ENCODE data around the gene TDRKH. TPM values are rescaled to one million over a fixed set of nuclear protein-coding genes. Genes with fewer than 3 reads are reported as not detected.
"Not testable (repeated sequence)": the region's sequence is repeated elsewhere in the genome, so short reads cannot be mapped to it uniquely, and the experiment has no call there.

The TDRKH gene
- total RNA-seq, 4 donors from 2014 or later, result 4.0 to 8.7 (median 6.1) TPM

DNA sequence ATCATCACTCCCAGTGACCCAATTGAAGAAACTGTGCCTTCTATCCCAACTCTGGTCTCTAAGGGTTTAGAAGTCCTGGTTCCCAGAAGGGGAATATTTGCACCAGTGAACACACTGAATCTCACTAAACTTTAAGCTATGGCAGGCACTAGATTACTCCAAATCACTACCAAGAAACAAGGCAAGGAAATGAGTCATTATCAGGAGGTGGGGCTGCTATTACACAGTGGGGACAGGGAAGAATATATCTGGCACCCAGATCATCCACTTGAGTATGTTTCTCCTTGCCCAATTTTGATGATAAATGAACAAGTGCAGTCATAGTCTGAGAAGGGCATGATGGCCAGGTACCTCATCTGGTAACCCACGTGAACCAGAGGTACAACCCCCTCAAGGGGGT lies 34.0 kb downstream of the TDRKH start:
- TF ChIP-seq POLR2AphosphoS5 (IDR thresholded peaks at IDR 0.05), result no peak

DNA sequence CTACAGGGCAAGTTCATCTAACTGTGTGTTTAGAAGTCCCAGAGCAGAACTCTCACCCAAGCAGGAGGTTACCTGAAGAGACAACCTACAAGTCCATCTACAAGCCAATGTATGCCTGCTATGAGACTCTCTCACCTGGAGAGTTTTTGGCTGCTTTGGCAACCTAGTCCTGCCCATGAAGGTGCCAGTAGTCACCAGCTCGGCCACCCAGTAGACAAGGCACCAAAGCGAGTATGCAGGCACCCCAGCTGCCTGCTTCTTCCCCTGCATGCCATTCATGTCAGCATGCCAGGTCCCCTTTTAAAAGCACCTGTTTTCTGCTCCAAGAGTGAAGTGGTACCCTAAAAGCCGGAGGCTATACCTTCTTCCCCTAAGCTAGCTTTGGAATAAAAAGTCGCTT lies 48.8 kb downstream of the TDRKH start:
- Histone ChIP-seq H3K27me3 (no peaks in the 10 kb centered on the region), H3K27ac (replicated peaks in 1 of 4) (no peak overlapping the region), H3K4me1 (no peaks in the 10 kb centered on the region), H3K4me3 (no peak overlapping the region), H3K9me3 (no peaks in the 10 kb centered on the region), H3K36me3 (no peaks in the 10 kb centered on the region)
- TF ChIP-seq POLR2A (IDR thresholded peaks at IDR 0.05; ENCODE audit: low read depth) (no peak), EP300 (IDR thresholded peaks at IDR 0.05) (no peak), POLR2AphosphoS5 (IDR thresholded peaks at IDR 0.05) (no peak)
- TF ChIP-seq, protein P1, sequence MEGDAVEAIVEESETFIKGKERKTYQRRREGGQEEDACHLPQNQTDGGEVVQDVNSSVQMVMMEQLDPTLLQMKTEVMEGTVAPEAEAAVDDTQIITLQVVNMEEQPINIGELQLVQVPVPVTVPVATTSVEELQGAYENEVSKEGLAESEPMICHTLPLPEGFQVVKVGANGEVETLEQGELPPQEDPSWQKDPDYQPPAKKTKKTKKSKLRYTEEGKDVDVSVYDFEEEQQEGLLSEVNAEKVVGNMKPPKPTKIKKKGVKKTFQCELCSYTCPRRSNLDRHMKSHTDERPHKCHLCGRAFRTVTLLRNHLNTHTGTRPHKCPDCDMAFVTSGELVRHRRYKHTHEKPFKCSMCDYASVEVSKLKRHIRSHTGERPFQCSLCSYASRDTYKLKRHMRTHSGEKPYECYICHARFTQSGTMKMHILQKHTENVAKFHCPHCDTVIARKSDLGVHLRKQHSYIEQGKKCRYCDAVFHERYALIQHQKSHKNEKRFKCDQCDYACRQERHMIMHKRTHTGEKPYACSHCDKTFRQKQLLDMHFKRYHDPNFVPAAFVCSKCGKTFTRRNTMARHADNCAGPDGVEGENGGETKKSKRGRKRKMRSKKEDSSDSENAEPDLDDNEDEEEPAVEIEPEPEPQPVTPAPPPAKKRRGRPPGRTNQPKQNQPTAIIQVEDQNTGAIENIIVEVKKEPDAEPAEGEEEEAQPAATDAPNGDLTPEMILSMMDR (IDR thresholded peaks at IDR 0.05), result no peak
- no peak for DNase-seq (ENCODE audit: extremely low spot score)
- intact Hi-C loops (cut with DNase I), result no loop called here
- WGBS, result 91% methylated on average over 3 of the region's 4 CpGs

More for the DNA sequence above, 34.0 kb downstream of the TDRKH start:
- Histone ChIP-seq H3K4me3 (no peak overlapping the region), H3K4me1 (no peaks in the 10 kb centered on the region), H3K27ac (replicated peaks in 1 of 4) (no peak overlapping the region), H3K9me3 (no peaks in the 10 kb centered on the region), H3K36me3 (peaks cover 29 to 54% (median 44%) of the 10 kb centered on the region in 4 donors), H3K27me3 (peaks cover 0 to 3% (median 0%) of the 10 kb centered on the region in 4 donors)
- 50% methylated on average over 1 of the region's 1 CpG for WGBS
- intact Hi-C loops (cut with DNase I), result no loop called here
- DNase-seq (ENCODE audit: extremely low spot score), result no peak

GRCh38 chr1:151739590-151740355 lies 50.5 kb downstream of the TDRKH start:
- Histone ChIP-seq H3K4me1 (peaks cover 0 to 7% (median 3%) of the 10 kb centered on the region in 4 donors), H3K4me3 (no peak overlapping the region), H3K27ac (replicated peaks in 1 of 4) (no peak overlapping the region), H3K9me3 (no peaks in the 10 kb centered on the region), H3K27me3 (no peaks in the 10 kb centered on the region), H3K36me3 (no peaks in the 10 kb centered on the region)
- DNase-seq (ENCODE audit: extremely low spot score), result no peak
- 64% methylated on average over 3 of the region's 3 CpGs for WGBS
- intact Hi-C loops (cut with DNase I), result loop anchor here (5.0 kb wide), 1 partner anchor 297 kb away; no protein-coding TSS in a partner anchor
- no peak for TF ChIP-seq POLR2A (IDR thresholded peaks at IDR 0.05; ENCODE audit: low read depth)
- TF ChIP-seq, protein P1 (IDR thresholded peaks at IDR 0.05), result no peak
- TF ChIP-seq EP300 (IDR thresholded peaks at IDR 0.05), result no peak
- no peak for TF ChIP-seq POLR2AphosphoS5 (IDR thresholded peaks at IDR 0.05)

- Histone ChIP-seq H3K27me3 (no peaks in the 10 kb centered on the region), H3K9me3 (no peaks in the 10 kb centered on the region), H3K27ac (replicated peaks in 1 of 4) (no peak overlapping the region), H3K4me3 (no peak overlapping the region), H3K4me1 (peaks cover 0 to 8% (median 4%) of the 10 kb centered on the region in 4 donors), H3K36me3 (no peaks in the 10 kb centered on the region)
- TF ChIP-seq, protein P1 (IDR thresholded peaks at IDR 0.05), result no peak
- no peak for TF ChIP-seq EP300 (IDR thresholded peaks at IDR 0.05)
- no peak for TF ChIP-seq POLR2A (IDR thresholded peaks at IDR 0.05; ENCODE audit: low read depth)
- TF ChIP-seq POLR2AphosphoS5 (IDR thresholded peaks at IDR 0.05), result no peak
- no peak for DNase-seq (ENCODE audit: extremely low spot score)
- intact Hi-C loops (cut with DNase I), result loop anchor here (5.0 kb wide), 1 partner anchor 295 kb away; no protein-coding TSS in a partner anchor
Observed at GRCh38 chr1:151737479-151737878, 52.8 kb downstream of the TDRKH start.

DNA sequence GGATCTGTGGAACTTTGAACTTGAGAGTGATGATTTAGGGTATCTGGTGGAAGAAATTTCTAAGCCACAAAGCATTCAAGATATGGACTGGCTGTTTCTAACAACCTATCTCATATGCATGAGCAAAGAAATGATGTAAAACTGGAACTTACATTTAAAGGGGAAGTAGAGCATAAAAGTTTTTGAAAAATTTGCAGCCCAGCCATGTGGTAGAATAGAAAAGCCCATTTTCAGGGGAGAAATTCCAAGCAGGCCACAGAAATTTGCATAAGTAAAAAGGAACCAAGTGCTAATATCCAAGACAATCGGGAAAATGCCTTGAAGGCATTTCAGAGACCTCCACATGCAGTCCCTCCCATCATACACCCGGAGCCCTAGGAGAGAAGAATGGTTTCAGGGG lies 53.3 kb downstream of the TDRKH start:
- no peak overlapping the region for H3K27ac ChIP-seq (replicated peaks in 1 of 4)
- H3K9me3 ChIP-seq, result no peaks in the 10 kb centered on the region
- no peaks in the 10 kb centered on the region for H3K36me3 ChIP-seq
- DNase-seq (ENCODE audit: extremely low spot score), result no peak
- intact Hi-C loops (cut with DNase I), result loop anchor here (5.0 kb wide), 1 partner anchor 295 kb away; no protein-coding TSS in a partner anchor
- 82% methylated on average over 2 of the region's 2 CpGs for WGBS
- TF ChIP-seq POLR2AphosphoS5 (IDR thresholded peaks at IDR 0.05) (no peak), EP300 (IDR thresholded peaks at IDR 0.05) (no peak), POLR2A (IDR thresholded peaks at IDR 0.05; ENCODE audit: low read depth) (no peak)
- TF ChIP-seq, protein P1 (IDR thresholded peaks at IDR 0.05), result no peak
- H3K4me3 ChIP-seq, result no peak overlapping the region
- peaks cover 0 to 8% (median 4%) of the 10 kb centered on the region in 4 donors for H3K4me1 ChIP-seq
- no peaks in the 10 kb centered on the region for H3K27me3 ChIP-seq

- not testable (repeated sequence) for H3K36me3 ChIP-seq; H3K27me3 ChIP-seq; H3K9me3 ChIP-seq; H3K27ac ChIP-seq (replicated peaks in 1 of 4); DNase-seq (ENCODE audit: extremely low spot score); H3K4me3 ChIP-seq
- WGBS, result 97% methylated on average over 9 of the region's 9 CpGs
- H3K4me1 ChIP-seq, result peaks cover 0 to 10% (median 4%) of the 10 kb centered on the region in 4 donors
- intact Hi-C loops (cut with DNase I), result loop anchor here (2.0 to 5.0 kb wide), 4 partner anchors 41 to 199 kb away; no protein-coding TSS in a partner anchor
Observed at GRCh38 chr1:151733995-151734394, 56.3 kb downstream of the TDRKH start.

All from esophagus muscularis mucosa (tissue), 4 donors.